Muscle layer of duodenum (tissue), 2 donors: ENCODE data around the gene CORO1C.

Experiments
- H3K27ac ChIP-seq: one replicate; pipeline ENCODE4 v1.7.0; 2013; ENCODE audit warnings: mild to moderate bottlenecking, low read length
- H3K27me3 ChIP-seq: one replicate; pipeline ENCODE4 v1.7.0; 2013; ENCODE audit warnings: low read depth, mild to moderate bottlenecking, control low read depth, low read length
- H3K36me3 ChIP-seq, 2 donors: one replicate each; pipeline ENCODE4 v1.7.0; 2013; ENCODE audit warnings: low read length in 2 of 2, control low read depth in 1 of 2, mild to moderate bottlenecking in 1 of 2; ENCODE audit not compliant: insufficient read depth in 2 of 2, control insufficient read depth in 1 of 2
- H3K4me1 ChIP-seq, 2 donors: one replicate each; pipeline ENCODE4 v1.7.0; 2013; ENCODE audit warnings: low read length in 2 of 2, mild to moderate bottlenecking in 2 of 2, control low read depth in 1 of 2, moderate library complexity in 1 of 2; ENCODE audit not compliant: insufficient read depth in 2 of 2, control insufficient read depth in 1 of 2
- H3K4me3 ChIP-seq, 2 donors: one replicate each; pipeline ENCODE4 v1.7.0; 2013; ENCODE audit warnings: low read length in 2 of 2, low read depth in 1 of 2, mild to moderate bottlenecking in 1 of 2
- H3K9me3 ChIP-seq, 2 donors: one replicate each; pipeline ENCODE4 v1.7.0; 2013; ENCODE audit warnings: low read length in 2 of 2, control low read depth in 1 of 2, mild to moderate bottlenecking in 1 of 2; ENCODE audit not compliant: control insufficient read depth in 1 of 2
- donor health status: healthy.

Gene CORO1C

DNA sequence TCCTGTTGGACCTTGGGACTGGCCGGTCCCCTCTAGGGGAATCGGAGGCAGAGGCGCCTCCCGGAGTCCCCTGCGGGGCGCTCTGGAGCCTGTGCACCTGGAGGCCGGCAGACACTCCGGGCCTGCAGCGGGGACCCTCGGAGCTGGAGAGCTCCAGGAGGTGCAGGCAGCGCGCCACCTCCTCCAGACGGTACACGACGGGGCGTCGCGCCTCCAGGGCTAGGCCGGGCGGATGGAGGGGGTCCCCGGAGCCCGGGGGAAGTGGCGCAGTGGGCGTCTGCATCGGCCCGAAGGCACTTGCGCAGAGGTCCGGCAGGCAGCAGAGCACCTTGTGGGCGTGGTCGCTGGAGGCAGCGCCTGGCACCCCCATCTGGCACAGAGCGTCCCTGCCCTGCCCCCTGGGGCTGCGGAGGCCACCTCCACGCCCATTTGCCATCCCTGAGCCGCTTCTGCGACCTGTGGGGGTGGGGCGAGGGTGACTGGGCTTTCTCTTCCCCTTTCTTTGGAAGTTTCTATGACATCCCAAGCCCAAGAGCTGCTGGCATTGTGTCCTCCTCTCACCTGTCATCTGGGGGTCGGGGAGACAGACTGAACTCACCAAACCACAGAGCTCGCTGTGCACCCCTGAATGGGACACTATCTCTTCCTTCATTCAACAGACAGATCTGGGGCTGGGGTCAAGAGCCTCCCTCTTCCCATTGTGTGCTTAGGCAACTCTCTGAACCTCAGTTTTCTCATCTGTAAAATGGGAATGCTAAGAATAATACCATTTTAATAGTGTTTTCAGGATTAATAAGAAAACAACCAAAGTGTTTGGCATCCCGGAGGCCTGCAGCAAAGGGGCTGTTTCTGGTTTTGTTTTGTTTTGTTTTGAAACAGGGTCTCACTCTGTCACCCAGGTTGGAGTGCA lies 37.5 kb upstream of the CORO1C start:
- Histone ChIP-seq H3K27ac (no peak overlapping the region), H3K4me3 (peak overlapping the region; percentile 31 to 61), H3K4me1 (peaks cover 9 to 36% of the 10 kb centered on the region in 2 donors)

DNA sequence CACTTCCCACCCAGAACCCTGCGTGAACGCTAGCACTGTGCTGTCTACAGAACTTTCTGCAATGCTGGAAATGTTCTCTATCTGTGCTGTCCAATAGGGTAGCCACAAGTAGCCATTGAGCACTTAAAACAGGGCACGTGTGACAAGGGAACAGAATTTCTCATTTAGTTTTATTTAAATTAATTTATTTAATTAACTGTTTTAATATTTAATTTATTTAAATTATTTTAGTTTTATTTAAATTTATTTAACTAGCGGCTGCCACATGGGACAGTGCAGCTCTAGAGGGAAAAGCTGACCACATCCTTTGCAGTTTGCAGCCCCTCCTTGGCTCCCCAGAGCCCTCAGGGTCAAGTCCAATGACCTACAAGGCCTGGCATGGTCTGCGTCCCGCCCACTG lies 35.0 kb upstream of the CORO1C start:
- no peaks in the 10 kb centered on the region for H3K27me3 ChIP-seq
- no peak overlapping the region for H3K4me3 ChIP-seq
- H3K4me1 ChIP-seq: peaks cover 0 to 19% of the 10 kb centered on the region in 2 donors
- no peaks in the 10 kb centered on the region for H3K9me3 ChIP-seq
- H3K27ac ChIP-seq: no peak overlapping the region
- H3K36me3 ChIP-seq: no peaks in the 10 kb centered on the region

More for the DNA sequence above, 37.5 kb upstream of the CORO1C start:
- Histone ChIP-seq H3K9me3 (no peaks in the 10 kb centered on the region), H3K36me3 (no peaks in the 10 kb centered on the region), H3K27me3 (no peaks in the 10 kb centered on the region)

DNA sequence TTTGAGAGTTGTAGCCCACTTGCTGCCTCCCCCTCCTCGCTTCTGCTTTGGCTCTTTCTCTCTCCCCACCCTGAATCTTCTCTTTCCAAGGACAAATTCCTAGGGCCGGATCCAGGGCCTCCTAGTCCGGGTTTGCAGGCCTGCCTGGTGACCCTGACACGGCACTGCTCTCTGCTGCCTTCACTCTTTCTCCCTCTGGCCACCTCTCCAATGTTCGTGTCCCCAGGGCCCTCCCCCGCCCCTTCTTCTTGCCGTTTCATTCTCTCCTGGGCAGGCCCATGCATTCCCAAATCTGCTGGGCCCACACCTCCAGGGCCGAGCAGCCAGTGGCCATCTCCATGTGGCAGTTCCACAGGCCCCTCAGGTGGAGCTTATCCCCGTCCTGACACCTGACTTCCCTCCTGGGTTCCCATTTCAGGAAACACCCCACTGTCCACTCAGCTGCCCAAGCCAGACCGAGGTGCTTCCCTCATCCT lies 34.0 kb upstream of the CORO1C start:
- Histone ChIP-seq H3K36me3 (no peaks in the 10 kb centered on the region), H3K27me3 (no peaks in the 10 kb centered on the region), H3K9me3 (no peaks in the 10 kb centered on the region), H3K4me1 (peaks cover 0 to 19% of the 10 kb centered on the region in 2 donors), H3K27ac (no peak overlapping the region), H3K4me3 (no peak overlapping the region)

DNA sequence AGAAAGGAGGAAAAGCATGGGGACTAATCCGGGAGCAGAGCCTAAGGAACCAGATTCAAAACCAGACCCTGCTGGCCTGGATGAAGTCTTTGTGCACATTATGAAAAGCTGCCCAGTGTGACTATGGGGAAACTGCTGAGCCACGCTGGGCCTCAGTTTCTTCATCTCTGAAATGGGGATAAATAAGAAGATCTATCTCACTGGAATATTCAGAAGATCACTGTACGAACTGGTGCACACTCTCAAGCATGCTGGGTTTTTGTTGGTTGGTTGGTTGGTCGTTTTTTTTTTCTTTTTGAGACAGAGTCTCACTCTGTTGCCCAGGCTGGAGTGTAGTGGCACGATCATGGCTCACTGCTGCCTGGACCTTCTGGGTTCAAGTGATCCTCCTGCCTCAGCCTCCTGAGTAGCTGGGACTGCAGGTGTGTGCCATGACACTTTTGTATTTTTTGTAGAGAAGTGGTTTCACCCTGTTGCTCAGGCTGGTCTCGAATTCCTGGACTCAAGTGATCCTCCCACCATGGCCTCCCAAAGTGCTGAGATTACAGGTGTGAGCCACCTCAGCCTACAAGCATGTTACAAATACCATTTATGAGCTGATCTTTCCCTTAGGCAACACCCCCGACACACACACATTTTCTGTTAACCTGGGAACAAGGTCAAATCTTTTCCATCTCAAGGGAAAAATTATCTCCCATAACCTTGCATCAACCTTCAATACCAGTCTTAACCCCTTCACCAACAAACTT lies 33.4 kb upstream of the CORO1C start:
- Histone ChIP-seq H3K9me3 (no peaks in the 10 kb centered on the region), H3K27ac (no peak overlapping the region), H3K36me3 (no peaks in the 10 kb centered on the region), H3K27me3 (no peaks in the 10 kb centered on the region), H3K4me3 (no peak overlapping the region), H3K4me1 (peaks cover 0 to 13% of the 10 kb centered on the region in 2 donors)

DNA sequence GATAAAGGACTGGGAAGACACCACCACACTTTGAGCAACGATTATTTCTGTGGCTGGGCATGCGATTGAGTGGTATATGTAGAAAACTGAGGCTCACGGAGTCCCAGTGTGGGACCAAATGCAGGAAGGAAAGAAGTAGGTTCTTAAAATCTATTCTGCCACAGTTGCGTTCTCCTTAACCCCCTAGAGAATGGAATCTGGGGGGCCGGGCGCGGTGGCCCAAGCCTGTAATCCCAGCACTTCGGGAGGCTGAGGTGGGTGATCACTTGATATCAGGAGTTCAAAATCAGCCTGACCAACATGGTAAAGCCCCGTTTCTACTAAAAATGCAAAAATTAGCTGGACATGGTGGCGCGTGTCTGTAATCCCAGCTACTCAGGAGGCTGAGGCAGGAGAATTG lies 29.9 kb upstream of the CORO1C start:
- Histone ChIP-seq H3K4me1 (no peaks in the 10 kb centered on the region), H3K27ac (no peak overlapping the region), H3K4me3 (no peak overlapping the region), H3K9me3 (no peaks in the 10 kb centered on the region), H3K27me3 (no peaks in the 10 kb centered on the region), H3K36me3 (no peaks in the 10 kb centered on the region)

DNA sequence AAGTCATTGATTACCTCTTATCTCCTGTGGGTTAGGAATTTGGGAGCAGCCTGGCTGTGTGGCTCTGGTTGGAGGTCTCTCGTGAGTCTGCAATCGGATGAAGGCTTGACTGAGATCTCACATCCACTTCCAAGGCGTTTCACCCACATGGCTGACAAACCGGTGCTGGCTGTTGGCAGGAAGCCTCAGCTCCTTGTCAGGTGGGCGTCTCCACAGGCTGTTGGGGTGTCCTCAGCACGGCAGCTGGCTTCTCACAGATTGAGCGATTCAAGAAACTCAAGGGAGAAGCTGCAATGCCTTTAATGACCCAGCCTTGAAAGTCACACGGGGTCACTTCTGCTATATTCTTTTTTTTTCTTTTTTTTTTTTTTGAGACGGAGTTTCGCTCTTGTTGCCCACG lies 28.6 kb upstream of the CORO1C start:
- H3K27ac ChIP-seq: no peak overlapping the region
- no peaks in the 10 kb centered on the region for H3K27me3 ChIP-seq
- H3K4me3 ChIP-seq: no peak overlapping the region
- H3K36me3 ChIP-seq: no peaks in the 10 kb centered on the region
- H3K4me1 ChIP-seq: no peaks in the 10 kb centered on the region
- no peaks in the 10 kb centered on the region for H3K9me3 ChIP-seq

DNA sequence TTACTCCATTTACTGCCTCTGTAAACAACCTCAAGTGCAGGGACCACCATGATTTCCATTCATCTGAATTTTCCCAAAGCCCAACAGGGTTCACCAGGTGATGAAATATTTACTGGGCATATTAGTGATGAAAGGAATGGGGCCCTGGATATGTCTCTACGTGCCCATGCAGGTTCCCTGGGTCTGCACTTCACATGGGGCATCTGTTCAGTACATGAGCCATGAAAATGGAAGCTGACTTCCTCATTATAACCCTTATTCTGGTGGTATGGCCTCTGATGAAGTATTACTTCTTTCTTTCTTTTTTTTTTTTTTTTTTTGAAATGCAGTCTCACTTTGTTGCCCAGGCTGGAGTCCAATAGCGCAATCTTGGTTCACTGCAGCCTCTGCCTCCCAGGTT lies 26.5 kb upstream of the CORO1C start:
- no peaks in the 10 kb centered on the region for H3K36me3 ChIP-seq
- H3K4me1 ChIP-seq: no peaks in the 10 kb centered on the region
- H3K27me3 ChIP-seq: no peaks in the 10 kb centered on the region
- H3K9me3 ChIP-seq: no peaks in the 10 kb centered on the region
- no peak overlapping the region for H3K4me3 ChIP-seq
- no peak overlapping the region for H3K27ac ChIP-seq

DNA sequence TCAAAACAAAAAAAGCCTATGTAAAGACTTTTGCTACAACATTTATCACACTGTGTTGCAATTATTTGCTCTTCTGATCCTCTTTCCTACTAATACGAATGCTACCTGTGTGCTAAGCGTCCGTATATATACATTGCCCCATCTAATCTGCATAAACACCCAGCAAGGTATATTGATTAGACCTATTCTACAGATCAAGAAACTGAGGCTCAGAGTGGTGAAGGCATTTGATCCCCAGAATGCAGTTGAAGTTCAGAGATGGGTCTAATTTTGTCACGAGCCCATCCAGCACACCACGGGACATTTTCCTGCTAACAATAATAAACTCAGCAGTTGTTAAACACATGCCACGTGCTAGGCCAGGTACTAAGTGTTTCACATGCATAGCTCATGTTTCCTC lies 25.1 kb upstream of the CORO1C start:
- no peaks in the 10 kb centered on the region for H3K27me3 ChIP-seq
- H3K9me3 ChIP-seq: no peaks in the 10 kb centered on the region
- H3K4me1 ChIP-seq: peaks cover 11 to 12% of the 10 kb centered on the region in 2 donors
- no peaks in the 10 kb centered on the region for H3K36me3 ChIP-seq
- H3K4me3 ChIP-seq: no peak overlapping the region
- no peak overlapping the region for H3K27ac ChIP-seq

DNA sequence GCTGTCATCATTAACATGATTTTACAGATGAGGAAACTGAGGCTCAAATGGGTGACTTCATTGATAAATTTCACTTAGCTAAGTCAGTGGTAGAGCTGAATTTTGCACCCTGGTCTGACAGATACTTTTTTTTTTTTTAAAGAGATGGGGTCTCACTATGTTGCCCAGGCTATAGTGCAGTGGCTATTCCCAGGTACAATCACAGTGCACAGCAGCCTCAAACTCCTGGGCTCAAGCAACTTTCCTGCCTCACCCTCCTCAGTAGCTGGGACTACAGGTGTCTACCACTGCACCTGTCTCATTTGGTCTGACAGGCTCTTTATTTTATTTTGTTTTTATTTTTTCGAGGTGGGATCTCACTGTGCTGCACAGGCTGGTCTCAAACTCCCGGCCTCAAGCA lies 24.2 kb upstream of the CORO1C start:
- Histone ChIP-seq H3K4me1 (peaks cover 11 to 21% of the 10 kb centered on the region in 2 donors), H3K27me3 (no peaks in the 10 kb centered on the region), H3K27ac (no peak overlapping the region), H3K9me3 (no peaks in the 10 kb centered on the region), H3K36me3 (no peaks in the 10 kb centered on the region), H3K4me3 (no peak overlapping the region)

DNA sequence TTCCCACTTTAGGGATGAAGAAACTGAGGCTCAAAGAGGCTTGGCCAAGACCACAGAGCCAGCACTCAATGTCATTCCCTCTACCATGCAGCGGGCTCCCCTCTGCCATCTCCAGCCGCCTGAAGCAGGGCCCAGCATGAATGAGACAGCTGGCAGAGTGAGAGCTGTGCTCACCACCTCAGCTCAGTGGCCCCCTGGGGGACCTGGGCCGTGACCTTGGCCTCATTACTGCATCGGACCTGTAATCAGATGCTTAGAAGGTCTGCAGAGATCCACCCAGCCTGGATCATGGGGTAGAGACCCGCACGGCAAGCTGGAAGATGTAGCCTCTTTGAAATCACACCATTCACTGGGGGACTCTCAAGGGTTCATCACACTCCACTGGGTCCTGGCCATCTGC lies 22.7 kb upstream of the CORO1C start:
- Histone ChIP-seq H3K36me3 (no peaks in the 10 kb centered on the region), H3K27ac (no peak overlapping the region)

DNA sequence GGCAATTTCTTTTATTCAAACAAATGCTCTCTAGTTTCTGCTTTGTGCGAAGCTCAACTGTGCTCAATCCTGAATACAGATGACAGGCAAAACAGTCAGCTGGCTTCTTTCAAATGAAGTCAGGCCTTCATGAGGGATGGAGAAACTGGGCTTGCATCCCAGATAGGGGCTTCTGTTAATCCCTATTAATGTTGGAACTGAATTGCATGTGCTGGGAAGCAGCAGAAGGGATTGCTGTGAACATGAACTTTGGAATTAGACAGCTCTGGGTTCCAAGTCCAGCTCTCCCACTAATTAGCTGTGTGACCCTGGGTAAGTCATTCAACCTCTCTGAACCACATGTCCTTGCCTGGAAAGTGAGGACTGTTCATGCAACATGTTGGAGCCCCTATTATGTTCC lies 21.1 kb upstream of the CORO1C start:
- Histone ChIP-seq H3K27me3 (no peaks in the 10 kb centered on the region), H3K27ac (no peak overlapping the region), H3K36me3 (no peaks in the 10 kb centered on the region), H3K9me3 (no peaks in the 10 kb centered on the region), H3K4me3 (no peak overlapping the region), H3K4me1 (peaks cover 11 to 27% of the 10 kb centered on the region in 2 donors)

More for the DNA sequence above, 22.7 kb upstream of the CORO1C start:
- no peaks in the 10 kb centered on the region for H3K9me3 ChIP-seq
- H3K4me1 ChIP-seq: peaks cover 11 to 27% of the 10 kb centered on the region in 2 donors
- H3K4me3 ChIP-seq: no peak overlapping the region
- no peaks in the 10 kb centered on the region for H3K27me3 ChIP-seq
